Measurements from ENCODE around the gene TUFT1. TPM values are rescaled to one million over a fixed set of nuclear protein-coding genes. Genes with fewer than 3 reads are reported as not detected.
"Not testable (repeated sequence)": the region's sequence is repeated elsewhere in the genome, so short reads cannot be mapped to it uniquely, and the experiment has no call there.

TUFT1 gene
- total RNA-seq, 1 donor from 2014 or later, result 3.6 TPM

DNA sequence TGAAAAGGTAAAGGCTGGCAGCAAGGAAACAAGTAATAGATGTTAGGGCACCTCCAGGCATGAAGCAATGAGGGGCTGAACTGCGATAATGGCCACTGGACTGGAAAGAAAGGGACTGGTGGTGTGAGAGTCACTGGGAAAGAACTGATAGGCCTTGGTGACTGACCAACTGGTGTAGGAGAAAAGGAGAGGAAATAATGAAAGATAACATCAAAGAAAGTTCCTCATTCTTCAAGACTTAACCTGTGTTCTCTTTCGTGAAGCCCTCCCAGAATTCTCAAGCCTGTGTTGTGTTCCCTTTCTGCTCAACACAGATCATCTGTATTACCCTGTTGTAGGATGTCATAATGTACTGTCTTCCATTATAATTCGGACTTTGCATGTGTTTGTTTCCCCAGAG lies 50.9 kb downstream of the TUFT1 start:
- intact Hi-C loops (cut with micrococcal nuclease), result no loop called here

DNA sequence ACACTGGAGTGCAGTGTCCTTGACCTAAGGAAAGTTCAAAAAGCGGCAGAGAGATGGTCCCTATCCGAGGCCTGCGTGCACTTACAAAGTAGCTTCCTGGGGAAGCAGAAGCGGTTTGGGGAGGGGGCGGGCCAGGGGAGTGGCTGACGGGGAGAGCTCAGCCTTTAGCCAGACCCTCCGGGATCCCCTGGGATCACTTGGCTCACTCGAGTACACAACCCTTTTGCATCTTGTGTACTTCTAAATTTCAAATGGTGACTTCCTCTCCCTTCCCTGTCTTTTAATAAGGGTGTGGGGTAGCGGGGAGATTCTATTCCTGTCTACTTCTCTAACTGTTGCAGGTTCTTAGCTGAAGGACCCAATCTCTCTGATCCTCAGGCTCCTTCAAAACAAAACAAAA lies 53.6 kb downstream of the TUFT1 start:
- intact Hi-C loops (cut with micrococcal nuclease), result no loop called here
- peaks cover 5% of the 10 kb centered on the region for H3K4me1 ChIP-seq
- no peak for TF ChIP-seq CTCF (IDR thresholded peaks at IDR 0.05; ENCODE audit: borderline replicate concordance)
- no peak for DNase-seq
- no peaks in the 10 kb centered on the region for H3K36me3 ChIP-seq
- no peak overlapping the region for H3K27ac ChIP-seq (replicated peaks)
- H3K4me3 ChIP-seq, result no peak overlapping the region
- H3K27me3 ChIP-seq (ENCODE audit: low read depth), result peaks cover 17% of the 10 kb centered on the region
- H3K9me3 ChIP-seq (replicated peaks), result peaks cover 11% of the 10 kb centered on the region

More for the DNA sequence above, 50.9 kb downstream of the TUFT1 start:
- no peak for DNase-seq
- H3K9me3 ChIP-seq (replicated peaks), result peaks cover 11% of the 10 kb centered on the region
- no peak for TF ChIP-seq CTCF (IDR thresholded peaks at IDR 0.05; ENCODE audit: borderline replicate concordance)
- no peak overlapping the region for H3K4me3 ChIP-seq
- H3K27me3 ChIP-seq (ENCODE audit: low read depth), result peaks cover 17% of the 10 kb centered on the region
- peaks cover 5% of the 10 kb centered on the region for H3K4me1 ChIP-seq
- no peaks in the 10 kb centered on the region for H3K36me3 ChIP-seq
- no peak overlapping the region for H3K27ac ChIP-seq (replicated peaks)

- Histone ChIP-seq H3K27me3 (ENCODE audit: low read depth) (peaks cover 17% of the 10 kb centered on the region), H3K36me3 (no peaks in the 10 kb centered on the region), H3K9me3 (replicated peaks) (peaks cover 11% of the 10 kb centered on the region), H3K4me3 (no peak overlapping the region), H3K27ac (replicated peaks) (no peak overlapping the region), H3K4me1 (peaks cover 5% of the 10 kb centered on the region)
- peak; percentile 72 for DNase-seq
- intact Hi-C loops (cut with micrococcal nuclease), result no loop called here
- TF ChIP-seq CTCF (IDR thresholded peaks at IDR 0.05; ENCODE audit: borderline replicate concordance), result peak; percentile 94
Measured at GRCh38 chr1:151594143-151594625, 54.1 kb downstream of the TUFT1 start.

GRCh38 chr1:151596166-151596953 lies 56.3 kb downstream of the TUFT1 start:
- no peak for DNase-seq
- peaks cover 5% of the 10 kb centered on the region for H3K4me1 ChIP-seq
- intact Hi-C loops (cut with micrococcal nuclease), result no loop called here
- peaks cover 17% of the 10 kb centered on the region for H3K27me3 ChIP-seq (ENCODE audit: low read depth)
- H3K27ac ChIP-seq (replicated peaks), result no peak overlapping the region
- H3K36me3 ChIP-seq, result no peaks in the 10 kb centered on the region
- no peak for TF ChIP-seq CTCF (IDR thresholded peaks at IDR 0.05; ENCODE audit: borderline replicate concordance)
- H3K4me3 ChIP-seq, result no peak overlapping the region
- peaks cover 4% of the 10 kb centered on the region for H3K9me3 ChIP-seq (replicated peaks)

DNA sequence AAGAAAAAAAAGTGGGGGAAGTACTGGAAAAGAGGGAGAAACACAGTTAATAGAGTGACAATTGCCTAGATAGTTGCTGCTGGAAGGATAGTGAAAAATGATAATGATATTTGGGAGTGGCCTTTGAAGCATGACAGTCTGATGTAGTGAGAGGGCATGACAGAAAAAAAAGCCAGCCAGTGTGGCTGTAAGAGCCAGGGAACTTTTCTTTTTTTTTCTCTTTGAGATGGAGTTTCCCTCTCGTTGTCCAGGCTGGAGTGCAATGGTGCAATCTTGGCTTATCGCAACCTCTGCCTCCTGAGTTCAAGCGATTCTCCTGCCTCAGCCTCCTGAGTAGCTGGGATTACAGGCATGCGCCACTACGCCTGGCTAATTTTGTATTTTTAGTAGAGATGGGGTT lies 62.4 kb downstream of the TUFT1 start:
- DNase-seq; H3K4me1 ChIP-seq; intact Hi-C loops (cut with micrococcal nuclease); H3K4me3 ChIP-seq; H3K27ac ChIP-seq (replicated peaks); H3K36me3 ChIP-seq; H3K9me3 ChIP-seq (replicated peaks): not testable (repeated sequence)
- peaks cover 43% of the 10 kb centered on the region for H3K27me3 ChIP-seq (ENCODE audit: low read depth)

DNA sequence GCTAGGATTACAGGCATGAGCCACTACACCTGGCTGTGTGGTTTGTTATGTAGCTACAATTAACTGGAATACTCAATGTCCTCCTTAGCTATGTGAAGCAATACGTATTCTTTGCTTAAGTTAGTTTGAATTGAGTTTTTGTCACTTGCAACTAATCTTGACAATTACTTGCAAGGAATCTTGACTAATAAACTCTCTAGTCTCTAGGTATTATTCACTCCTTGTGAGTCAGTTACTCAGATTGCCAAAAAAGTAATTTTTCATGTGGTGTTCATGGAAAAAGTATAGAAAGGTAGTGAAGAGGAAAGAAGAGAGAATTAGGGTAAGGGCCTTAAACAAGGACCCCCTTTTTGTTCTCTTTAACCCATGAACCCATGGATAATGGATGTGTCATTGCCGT lies 64.2 kb downstream of the TUFT1 start:
- no peaks in the 10 kb centered on the region for H3K4me1 ChIP-seq
- H3K27ac ChIP-seq (replicated peaks), result no peak overlapping the region
- H3K36me3 ChIP-seq, result no peaks in the 10 kb centered on the region
- no peaks in the 10 kb centered on the region for H3K9me3 ChIP-seq (replicated peaks)
- intact Hi-C loops (cut with micrococcal nuclease), result no loop called here
- H3K27me3 ChIP-seq (ENCODE audit: low read depth), result peaks cover 43% of the 10 kb centered on the region
- no peak overlapping the region for H3K4me3 ChIP-seq
- DNase-seq, result no peak
- no peak for TF ChIP-seq CTCF (IDR thresholded peaks at IDR 0.05; ENCODE audit: borderline replicate concordance)
